Measurements from ENCODE around the gene MRPS2.
"Not testable (repeated sequence)": the region's sequence is repeated elsewhere in the genome, so short reads cannot be mapped to it uniquely, and the experiment has no call there.

- TF ChIP-seq CTCF (IDR thresholded peaks at IDR 0.05; ENCODE audit: low read depth, low read length, missing input control); HNF4G (IDR thresholded peaks at IDR 0.05); YY1 (IDR thresholded peaks at IDR 0.05); SP1 (IDR thresholded peaks at IDR 0.05); REST (IDR thresholded peaks at IDR 0.05); RAD21 (IDR thresholded peaks at IDR 0.05); HNF4A (conservative IDR thresholded peaks at IDR 0.05); JUND (IDR thresholded peaks at IDR 0.05): not testable (repeated sequence)
Measured at GRCh38 chr9:135534192-135534711, 33.8 kb downstream of the MRPS2 start.

Data from liver (tissue), 3 donors.